ENCODE measurements around the gene AMFR. TPM values are rescaled to one million over a fixed set of nuclear protein-coding genes. Genes with fewer than 3 reads are reported as not detected.

AMFR gene
- total and polyA plus RNA-seq, 10 of the 15 experiments (the other 5 are each of a cell fraction or from before 2014, with no cell fraction given): 8.2 to 67.6 (median 28.1) TPM

DNA sequence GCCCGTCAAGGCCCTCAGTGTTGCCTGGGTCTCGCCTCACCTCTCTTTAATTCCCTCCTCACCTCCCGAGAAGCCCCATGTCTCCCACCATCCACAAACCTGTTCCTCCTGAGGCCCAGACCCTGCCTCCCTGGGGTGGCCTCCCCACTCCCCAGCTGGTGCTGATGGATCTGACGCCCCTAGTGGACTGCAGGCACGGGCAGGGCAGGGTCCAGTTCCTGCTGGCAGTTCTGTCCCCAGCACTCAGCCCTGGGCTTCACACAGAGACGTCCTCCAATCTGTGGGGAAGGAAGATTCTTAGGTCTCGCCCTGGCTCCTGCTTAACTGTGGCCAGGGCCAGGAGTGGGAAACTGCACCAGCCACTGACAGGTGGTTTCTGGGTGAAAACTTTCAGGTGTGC lies 108.8 kb downstream of the AMFR start:
- DNase-seq (ENCODE audit: low read depth, low spot score) (no peak), FAIRE-seq (no peak), ATAC-seq (no peak)
- ChIA-PET POLR2A (no interaction called here), CTCF (no interaction called here), SMC1A (ENCODE audit: uncharacterized antibody, unreplicated experiment) (no interaction called here), RAD21 (ENCODE audit: unreplicated experiment) (no interaction called here)
- Histone ChIP-seq H2AFZ (ENCODE audit: control insufficient read depth, low read depth, low read length) (no peak overlapping the region), H4K20me1 (ENCODE audit: control insufficient read depth, insufficient read depth) (no peaks in the 10 kb centered on the region), H3K27ac (ENCODE audit: control insufficient read depth, insufficient read depth) (no peak overlapping the region), H3K36me3 (ENCODE audit: control insufficient read depth in 2 of 2, insufficient read depth in 2 of 2, low read length in 1 of 2) (no peaks in the 10 kb centered on the region), H3K27me3 (replicated peaks in 1 of 2; ENCODE audit: control insufficient read depth in 2 of 2, insufficient read depth in 2 of 2, low read length in 1 of 2) (peaks cover 2% of the 10 kb centered on the region in 2 experiments; a peak in 1 of 4 replicates), H3K4me1 (ENCODE audit: control insufficient read depth, insufficient read depth, low read length) (no peaks in the 10 kb centered on the region), H3K9me3 (replicated peaks; ENCODE audit: control insufficient read depth, insufficient read depth, low read length) (no peaks in the 10 kb centered on the region), H3K4me2 (ENCODE audit: control insufficient read depth, insufficient read depth) (no peak overlapping the region), H3K9ac (ENCODE audit: control insufficient read depth, insufficient read depth, low read length) (no peak overlapping the region), H3K4me3 (no peak overlapping the region), H3K79me2 (ENCODE audit: control insufficient read depth, insufficient read depth, low read length) (no peaks in the 10 kb centered on the region)
- BruUV-seq (replicated peaks): no TSS peak
- TF ChIP-seq SRF (IDR thresholded peaks at IDR 0.05; ENCODE audit: low read depth in 2 of 2, low read length in 2 of 2) (no peak), IKZF1 (conservative IDR thresholded peaks at IDR 0.05) (no peak), HSF1 (IDR thresholded peaks at IDR 0.05; ENCODE audit: low read depth, low read length) (no peak), CREB1 (IDR thresholded peaks at IDR 0.05; ENCODE audit: low read depth) (no peak), NFXL1 (IDR thresholded peaks at IDR 0.05; ENCODE audit: borderline replicate concordance) (no peak), SIN3A (IDR thresholded peaks at IDR 0.05; ENCODE audit: low read depth, low read length) (no peak), CEBPZ (IDR thresholded peaks at IDR 0.05; ENCODE audit: low read depth, low read length) (no peak), CHD2 (IDR thresholded peaks at IDR 0.05; ENCODE audit: borderline replicate concordance, low read depth, low read length) (no peak)
- 11% methylated on average over 7 of the region's 7 CpGs for WGBS (ENCODE audit: insufficient coverage, insufficient replicate concordance, low lambda C conversion rate, missing lambda C conversion rate)
- intact Hi-C loops (cut with micrococcal nuclease; ENCODE audit: unreplicated experiment): loop anchor here (10.0 kb wide), 2 partner anchors 388 to 852 kb away; no protein-coding TSS in a partner anchor
- in situ Hi-C loops (cut with MboI): loop anchor here (5.0 to 10.0 kb wide), 2 partner anchors 369 to 852 kb away; no protein-coding TSS in a partner anchor

Measured in GM12878 (cell line).